GM19463 (cell line): Measurements from ENCODE around the gene SDF2L1.
"Not testable (repeated sequence)": the region's sequence is repeated elsewhere in the genome, so short reads cannot be mapped to it uniquely, and the experiment has no call there.

ENCODE experiments used
- ATAC-seq: cut with Tn5 transposase; IDR thresholded peaks from one replicate; pipeline ENCODE4 v1.9.1; 2021; ENCODE audit warnings: mild to moderate bottlenecking, moderate library complexity; ENCODE audit not compliant: unreplicated experiment

SDF2L1 gene

GRCh38 chr22:21684492-21685163 is 42.5 kb downstream of the SDF2L1 start:
- no peak for ATAC-seq

- no peak for ATAC-seq
Observed at GRCh38 chr22:21685164-21685513, 43.0 kb downstream of the SDF2L1 start.

- ATAC-seq = no peak
Observed at GRCh38 chr22:21686193-21686608, 44.1 kb downstream of the SDF2L1 start.

- no peak for ATAC-seq
Observed at GRCh38 chr22:21686634-21687393, 44.7 kb downstream of the SDF2L1 start.

GRCh38 chr22:21687685-21688259 is 45.7 kb downstream of the SDF2L1 start:
- no peak for ATAC-seq

- ATAC-seq = no peak
Observed at GRCh38 chr22:21688341-21688705, 46.2 kb downstream of the SDF2L1 start.

- no peak for ATAC-seq
Observed at GRCh38 chr22:21688706-21689381, 46.7 kb downstream of the SDF2L1 start.

- ATAC-seq = no peak
Observed at GRCh38 chr22:21690401-21690801, 48.3 kb downstream of the SDF2L1 start.

- no peak for ATAC-seq
Observed at GRCh38 chr22:21691816-21692215, 49.7 kb downstream of the SDF2L1 start.

GRCh38 chr22:21692856-21693255 is 50.8 kb downstream of the SDF2L1 start:
- not testable (repeated sequence) for ATAC-seq

- no peak for ATAC-seq
Observed at GRCh38 chr22:21693333-21693998, 51.4 kb downstream of the SDF2L1 start.
